GM18858 (cell line): ENCODE results near the gene TUBA4A.
A peak's percentile ranks its signal among the peaks of the same experiment; 100 is the strongest.
"Not testable (repeated sequence)": the region's sequence is repeated elsewhere in the genome, so short reads cannot be mapped to it uniquely, and the experiment has no call there.

ENCODE experiments used
- ATAC-seq: cut with Tn5 transposase; IDR thresholded peaks from one replicate; pipeline ENCODE4 v1.9.1; 2021; ENCODE audit not compliant: unreplicated experiment

TUBA4A gene

GRCh38 chr2:219214141-219214540 lies 39.6 kb downstream of the TUBA4A start:
- ATAC-seq: no peak

GRCh38 chr2:219213486-219214071 lies 40.1 kb downstream of the TUBA4A start:
- no peak for ATAC-seq

- no peak for ATAC-seq
Observed at GRCh38 chr2:219213026-219213415, 40.7 kb downstream of the TUBA4A start.

- ATAC-seq: no peak
Observed at GRCh38 chr2:219210886-219211362, 42.8 kb downstream of the TUBA4A start.

DNA sequence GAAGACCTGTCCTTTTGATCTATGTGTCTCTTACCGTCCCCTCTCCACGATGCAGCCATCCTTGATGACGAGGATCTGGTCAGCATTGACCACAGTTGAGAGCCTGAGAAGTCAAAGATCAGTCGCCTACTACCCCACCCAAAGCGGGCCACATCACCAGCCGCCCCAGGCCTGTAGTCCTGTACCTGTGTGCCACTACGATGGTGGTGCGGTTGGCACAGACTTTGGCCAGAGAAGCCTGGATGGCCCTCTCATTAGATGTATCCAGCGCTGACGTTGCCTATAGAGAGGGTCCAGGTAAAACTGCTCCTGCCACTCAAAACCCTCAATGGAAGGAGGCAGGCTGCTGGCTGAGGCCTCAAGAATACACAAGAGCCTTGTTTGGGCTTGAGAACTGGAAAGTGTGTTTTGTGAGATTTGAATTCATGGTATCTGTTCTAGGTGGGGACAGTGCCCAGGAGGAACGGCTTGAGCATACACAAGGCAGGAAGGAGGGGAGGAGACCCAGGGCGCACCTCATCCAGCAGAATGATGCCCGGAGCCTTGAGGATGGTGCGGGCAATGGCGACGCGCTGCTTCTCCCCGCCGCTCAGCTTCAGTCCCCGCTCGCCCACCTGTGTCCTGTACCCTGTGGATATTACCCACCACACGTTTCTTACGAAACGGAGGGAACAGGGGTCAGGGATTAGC lies 43.4 kb downstream of the TUBA4A start:
- ATAC-seq: no peak

DNA sequence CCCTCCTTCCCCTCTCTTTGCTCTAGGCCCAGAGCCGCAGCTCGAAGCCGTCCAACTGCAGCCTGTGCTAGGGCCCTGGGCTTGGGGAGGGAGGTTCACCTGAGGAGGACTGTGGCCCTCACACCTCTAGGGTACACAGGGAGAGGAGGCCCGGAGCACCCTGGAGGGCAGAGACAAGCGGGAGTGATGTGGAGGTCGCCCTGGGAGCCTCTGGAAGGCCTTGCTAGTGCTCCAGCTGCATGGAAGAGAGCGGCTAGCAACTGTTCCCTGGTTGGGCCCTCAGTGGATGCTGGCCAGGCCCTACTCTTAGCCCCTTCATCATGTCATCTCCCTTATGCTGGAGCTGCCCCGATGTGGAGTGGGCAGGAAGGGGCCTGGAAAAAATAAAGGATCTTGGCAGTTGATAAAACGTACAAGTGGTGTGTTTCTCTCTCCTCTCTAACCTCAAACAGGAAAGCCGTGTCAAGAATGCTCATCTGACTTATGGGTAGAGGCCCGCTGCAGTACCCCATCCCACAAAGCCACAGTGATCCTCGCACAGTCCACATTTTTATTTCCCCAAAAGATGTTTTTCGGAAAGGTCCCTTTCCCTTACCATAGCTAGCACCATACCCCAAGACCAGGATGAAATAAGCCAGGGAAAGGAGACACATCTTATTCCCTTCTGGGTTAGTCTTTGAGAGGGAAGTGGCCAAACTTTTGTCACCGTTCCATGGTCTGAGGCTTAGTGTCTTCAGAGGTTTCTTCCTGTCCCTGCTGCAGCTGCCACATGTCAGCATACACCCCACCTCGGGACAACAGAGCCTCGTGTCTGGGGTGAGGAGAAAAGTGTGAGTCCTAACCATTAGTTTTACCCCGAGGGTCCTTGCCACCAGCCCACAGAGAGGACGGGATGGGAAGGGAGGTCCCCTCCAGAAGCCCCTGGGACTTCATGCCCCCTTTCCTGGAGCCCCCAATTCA lies 44.2 kb downstream of the TUBA4A start:
- ATAC-seq: no peak

DNA sequence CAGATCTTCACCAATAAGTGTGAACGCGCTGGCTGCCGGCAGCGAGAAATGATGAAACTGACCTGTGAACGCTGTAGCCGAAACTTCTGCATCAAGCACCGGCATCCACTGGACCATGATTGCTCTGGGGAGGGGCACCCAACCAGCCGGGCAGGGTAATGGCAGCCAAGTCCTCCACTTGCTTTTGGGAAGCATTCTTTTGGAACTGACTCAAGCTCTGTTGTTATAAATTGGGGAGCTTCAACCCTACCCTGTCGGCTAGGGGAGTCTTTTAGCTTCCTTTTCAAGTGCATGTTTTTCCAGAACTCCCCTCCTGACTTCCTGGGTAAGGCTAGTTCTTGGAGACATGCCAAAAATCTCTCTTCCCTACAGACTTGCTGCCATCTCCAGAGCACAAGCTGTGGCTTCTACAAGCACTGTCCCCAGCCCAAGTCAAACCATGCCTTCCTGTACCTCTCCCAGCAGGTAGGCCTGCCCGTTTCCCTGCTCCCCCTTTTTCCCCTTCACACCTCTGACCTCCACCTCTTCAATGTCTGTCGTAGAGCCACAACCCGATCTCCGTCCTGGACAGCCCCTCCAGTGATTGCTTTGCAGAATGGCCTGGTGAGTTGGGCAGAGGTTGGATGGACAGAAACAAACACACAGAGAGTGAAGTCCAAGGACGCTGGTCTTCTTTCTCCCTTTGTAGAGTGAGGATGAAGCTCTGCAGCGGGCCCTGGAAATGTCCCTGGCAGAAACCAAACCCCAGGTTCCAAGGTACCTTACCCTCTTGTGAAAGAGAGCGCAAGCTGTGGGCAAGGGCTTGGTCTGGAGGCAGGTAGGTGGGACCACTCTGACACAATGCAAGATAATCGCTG lies 45.6 kb downstream of the TUBA4A start:
- ATAC-seq: no peak

DNA sequence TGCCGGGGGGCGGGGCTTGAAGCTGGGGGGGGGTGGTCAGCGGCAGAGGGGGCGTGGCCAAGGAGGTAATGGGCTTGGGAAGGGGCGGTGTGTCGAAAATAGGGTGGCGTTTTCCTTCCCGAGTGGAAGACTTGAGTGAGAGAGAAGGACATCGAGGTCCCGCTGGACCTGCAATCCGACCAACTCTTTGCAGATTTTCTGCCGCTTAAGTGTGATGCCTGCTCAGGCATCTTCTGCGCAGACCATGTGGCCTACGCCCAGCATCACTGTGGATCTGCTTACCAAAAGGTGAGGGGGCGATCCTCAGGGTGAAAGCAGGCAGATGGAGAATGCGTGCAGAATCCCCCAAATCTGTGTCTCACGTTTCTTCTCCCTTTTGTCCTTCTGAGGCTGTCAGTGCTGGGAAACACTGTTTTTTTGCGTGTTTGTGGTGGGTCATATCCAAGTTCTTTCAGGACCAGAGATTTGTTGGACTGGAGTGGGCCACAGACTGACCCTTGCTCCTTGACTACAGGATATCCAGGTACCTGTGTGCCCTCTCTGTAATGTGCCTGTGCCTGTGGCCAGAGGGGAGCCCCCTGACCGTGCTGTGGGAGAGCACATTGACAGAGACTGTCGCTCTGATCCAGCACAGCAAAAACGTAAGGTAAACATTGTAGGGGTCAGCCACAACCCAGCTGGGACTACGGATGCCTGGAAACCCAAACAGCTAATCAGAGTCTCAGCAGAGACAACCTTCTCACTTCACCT lies 46.4 kb downstream of the TUBA4A start:
- no peak for ATAC-seq

- peak; percentile 92 for ATAC-seq
Observed at GRCh38 chr2:219206328-219207133, 47.2 kb downstream of the TUBA4A start, which contains the start of gene ZFAND2B. TSS of gene ZFAND2B (plus strand) at chr2:219206782. CDS start at chr2:219206988, 206 bp downstream.

- no peak for ATAC-seq
Observed at GRCh38 chr2:219205981-219206327, 47.8 kb downstream of the TUBA4A start.

GRCh38 chr2:219205165-219205538 lies 48.6 kb downstream of the TUBA4A start:
- ATAC-seq: no peak

DNA sequence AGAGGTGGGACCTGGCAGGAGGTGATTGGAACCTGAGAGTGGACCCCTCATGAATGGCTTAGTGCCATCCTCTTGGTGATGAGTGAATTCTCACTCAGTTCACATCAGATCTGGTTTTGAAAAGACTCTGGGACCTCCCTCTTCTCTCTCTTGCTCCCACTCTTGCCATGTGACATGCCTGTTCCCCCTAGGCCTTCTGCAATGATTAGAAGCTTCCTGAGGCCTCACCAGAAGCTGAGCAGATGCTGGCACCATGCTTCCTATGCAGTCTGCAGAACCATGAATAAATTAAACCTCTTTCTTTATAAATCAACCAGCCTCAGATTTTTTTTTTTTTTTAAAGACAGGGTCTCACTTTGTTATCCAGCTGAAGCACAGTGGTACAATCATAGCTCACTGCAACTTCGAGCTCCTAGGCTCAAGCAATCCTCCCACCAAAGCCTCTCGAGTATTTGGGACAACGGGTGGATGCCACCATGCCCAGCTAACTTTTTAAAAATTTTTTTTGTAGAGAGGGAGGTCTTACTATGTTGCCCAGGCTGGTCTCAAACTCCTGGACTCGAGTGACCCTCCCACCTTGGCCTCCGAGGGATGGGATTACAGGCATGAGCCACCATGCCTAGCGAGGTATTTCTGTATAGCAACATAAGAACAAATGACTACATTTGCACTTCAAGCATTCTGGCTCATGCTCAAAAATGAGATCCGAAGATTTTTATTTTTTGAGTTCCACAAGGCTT lies 49.1 kb downstream of the TUBA4A start:
- ATAC-seq: no peak

DNA sequence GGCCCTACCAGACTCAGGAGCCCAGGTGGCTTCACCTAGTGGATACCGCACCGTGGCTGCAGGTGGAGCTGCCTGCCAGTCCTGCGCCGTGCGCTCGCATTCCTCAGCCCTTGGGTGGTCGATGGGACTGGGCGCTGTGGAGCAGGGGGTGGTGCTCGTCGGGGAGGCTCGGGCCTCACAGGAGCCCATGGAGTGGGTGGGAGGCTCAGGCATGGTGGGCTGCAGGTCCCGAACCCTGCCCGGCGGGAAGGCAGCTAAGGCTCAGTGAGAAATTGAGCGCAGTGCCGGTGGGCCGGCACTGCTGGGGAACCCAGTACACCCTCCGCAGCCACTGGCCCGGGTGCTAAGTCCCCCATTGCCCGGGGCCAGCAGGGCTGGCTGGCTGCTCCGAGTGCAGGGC lies 52.4 kb downstream of the TUBA4A start:
- not testable (repeated sequence) for ATAC-seq

DNA sequence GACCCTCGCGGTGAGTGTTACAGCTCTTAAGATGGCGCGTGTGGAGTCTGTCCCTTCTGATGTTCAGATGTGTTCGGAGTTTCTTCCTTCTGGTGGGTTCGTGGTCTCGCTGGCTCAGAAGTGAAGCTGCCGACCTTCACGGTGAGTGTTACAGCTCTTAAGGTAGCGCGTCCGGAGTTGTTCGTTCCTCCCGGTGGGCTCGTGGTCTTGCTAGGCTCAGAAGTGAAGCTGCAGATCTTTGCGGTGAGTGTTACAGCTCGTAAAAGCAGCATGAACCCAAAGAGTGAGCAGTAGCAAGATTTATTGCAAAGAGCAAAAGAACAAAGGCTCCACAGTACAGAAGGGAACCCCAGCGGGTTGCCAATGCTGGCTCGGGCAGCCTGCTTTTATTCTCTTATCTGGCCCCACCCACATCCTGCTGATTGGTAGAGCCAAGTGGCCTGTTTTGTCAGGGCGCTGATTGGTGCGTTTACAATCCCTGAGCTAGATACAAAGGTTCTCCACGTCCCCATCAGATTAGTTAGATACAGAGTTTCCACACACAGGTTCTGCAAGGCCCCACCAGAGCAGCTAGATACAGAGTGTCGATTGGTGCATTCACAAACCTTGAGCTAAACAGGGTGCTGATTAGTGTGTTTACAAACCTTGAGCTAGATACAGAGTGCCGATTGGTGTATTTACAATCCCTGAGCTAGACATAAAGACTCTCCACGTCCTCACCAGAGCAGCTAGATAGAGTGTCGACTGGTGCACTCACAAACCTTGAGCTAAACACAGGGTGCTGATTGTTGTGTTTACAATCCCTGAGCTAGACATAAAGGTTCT lies 53.0 kb downstream of the TUBA4A start:
- ATAC-seq: not testable (repeated sequence)
